ENCODE data around the gene PLSCR4. TPM values are rescaled to one million over a fixed set of nuclear protein-coding genes. Genes with fewer than 3 reads are reported as not detected.
"Not testable (repeated sequence)": the region's sequence is repeated elsewhere in the genome, so short reads cannot be mapped to it uniquely, and the experiment has no call there.

PLSCR4 gene, protein sequence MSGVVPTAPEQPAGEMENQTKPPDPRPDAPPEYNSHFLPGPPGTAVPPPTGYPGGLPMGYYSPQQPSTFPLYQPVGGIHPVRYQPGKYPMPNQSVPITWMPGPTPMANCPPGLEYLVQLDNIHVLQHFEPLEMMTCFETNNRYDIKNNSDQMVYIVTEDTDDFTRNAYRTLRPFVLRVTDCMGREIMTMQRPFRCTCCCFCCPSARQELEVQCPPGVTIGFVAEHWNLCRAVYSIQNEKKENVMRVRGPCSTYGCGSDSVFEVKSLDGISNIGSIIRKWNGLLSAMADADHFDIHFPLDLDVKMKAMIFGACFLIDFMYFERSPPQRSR
- total RNA-seq = 10 to 100 TPM; 19.4 to 28.5 TPM

- Histone ChIP-seq H3K9me3 (no peaks in the 10 kb centered on the region), H3K4me1 (peaks cover 31% of the 10 kb centered on the region), H3K27ac (peak within 1 kb of the TSS; percentile 75 to 96 (median 94)), H3K4me3 (peak within 1 kb of the TSS; percentile 57 to 85), H3K36me3 (replicated peaks in 1 of 2; ENCODE audit: insufficient read depth in 1 of 2, low read depth in 2 of 2) (no peaks in the 10 kb centered on the region), H3K27me3 (no peaks in the 10 kb centered on the region)
- DNase-seq = peak; percentile 68 to 78 (median 71)
- 0 to 1% methylated on average over 34 to 77 of the region's 78 CpGs for WGBS, 2 donors
- peak; percentile 84 for ATAC-seq
- peak in 3 of 7 experiments; percentile 3 to 18 (median 17) for TF ChIP-seq CTCF (IDR thresholded peaks at IDR 0.05)
- TF ChIP-seq POLR2A (IDR thresholded peaks at IDR 0.05) = peak; percentile 6 to 30 (median 23)
- intact Hi-C loops (cut with DNase I) = no loop called here
These were observed at the start of gene PLSCR4 for GRCh38 chr3:146250449-146251382. TSS of gene PLSCR4 (minus strand) at chr3:146251105. CDS start at chr3:146222071, 29,034 bp downstream.

DNA sequence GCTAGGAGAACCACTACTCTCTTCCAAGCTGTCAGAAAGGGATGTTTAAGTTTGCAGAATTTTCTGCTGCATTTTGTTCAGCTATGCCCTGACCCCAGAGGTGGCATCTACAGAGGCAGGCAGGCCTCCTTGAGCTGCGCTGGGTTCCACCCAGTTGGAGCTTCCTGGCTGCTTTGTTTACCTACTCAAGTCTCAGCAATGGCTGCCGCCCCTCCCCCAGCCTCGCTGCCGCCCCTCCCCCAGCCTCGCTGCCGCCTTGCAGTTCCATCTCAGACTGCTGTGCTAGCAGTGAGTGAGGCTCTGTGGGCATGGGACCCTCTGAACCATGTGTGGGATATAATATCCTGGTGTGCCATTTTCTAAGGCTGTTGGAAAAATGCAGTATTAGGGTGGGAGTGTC lies 42.5 kb upstream of the PLSCR4 start:
- 89 to 93% methylated on average over 6 of the region's 6 CpGs for whole genome bisulfite sequencing, 2 donors
- H3K4me3 ChIP-seq; H3K4me1 ChIP-seq; H3K27me3 ChIP-seq; H3K27ac ChIP-seq; H3K36me3 ChIP-seq (replicated peaks in 1 of 2; ENCODE audit: insufficient read depth in 1 of 2, low read depth in 2 of 2); DNase-seq; intact Hi-C loops (cut with DNase I); ATAC-seq; H3K9me3 ChIP-seq: not testable (repeated sequence)

- ATAC-seq (no peak), DNase-seq (no peak)
- H3K4me1 ChIP-seq = no peaks in the 10 kb centered on the region
- H3K9me3 ChIP-seq = no peaks in the 10 kb centered on the region
- WGBS, 2 donors = 23 to 44% methylated on average over 1 of the region's 1 CpG
- H3K36me3 ChIP-seq (replicated peaks in 1 of 2; ENCODE audit: insufficient read depth in 1 of 2, low read depth in 2 of 2) = no peaks in the 10 kb centered on the region
- intact Hi-C loops (cut with DNase I) = no loop called here
- no peak overlapping the region for H3K27ac ChIP-seq
- no peaks in the 10 kb centered on the region for H3K27me3 ChIP-seq
- H3K4me3 ChIP-seq = no peak overlapping the region
- TF ChIP-seq POLR2A (IDR thresholded peaks at IDR 0.05) (no peak), CTCF (IDR thresholded peaks at IDR 0.05) (no peak)
These were observed 33.0 kb upstream of the PLSCR4 start for GRCh38 chr3:146283781-146284445.

- ATAC-seq = no peak
- Histone ChIP-seq H3K4me3 (no peak overlapping the region), H3K27me3 (no peaks in the 10 kb centered on the region), H3K4me1 (no peaks in the 10 kb centered on the region), H3K36me3 (replicated peaks in 1 of 2; ENCODE audit: insufficient read depth in 1 of 2, low read depth in 2 of 2) (no peaks in the 10 kb centered on the region), H3K27ac (no peak overlapping the region), H3K9me3 (no peaks in the 10 kb centered on the region)
- intact Hi-C loops (cut with DNase I) = no loop called here
- DNase-seq = no peak
- TF ChIP-seq POLR2A (IDR thresholded peaks at IDR 0.05) (no peak), CTCF (IDR thresholded peaks at IDR 0.05) (no peak)
- 18 to 22% methylated on average over 4 of the region's 4 CpGs for WGBS, 2 donors
These were observed 30.0 kb upstream of the PLSCR4 start for GRCh38 chr3:146280864-146281263.

DNA sequence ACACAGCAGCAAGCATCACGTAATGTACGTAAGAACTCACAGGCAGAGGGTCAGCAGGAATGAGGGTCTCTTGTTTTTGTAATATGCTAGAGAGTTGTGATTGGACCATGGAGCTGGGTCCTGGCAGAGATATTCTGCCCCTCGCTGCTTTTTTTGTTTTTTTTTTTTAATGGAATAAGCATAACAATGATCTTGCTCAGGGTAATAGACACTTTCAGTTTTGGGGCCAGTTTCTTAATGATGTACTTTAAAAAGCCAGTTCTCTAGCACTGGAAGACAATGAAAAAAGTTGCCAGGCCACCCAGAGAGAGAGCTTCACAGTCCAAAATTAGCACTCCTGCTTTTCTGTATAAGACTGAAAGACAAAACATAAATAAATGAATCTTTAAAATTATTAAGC lies 29.0 kb upstream of the PLSCR4 start:
- H3K9me3 ChIP-seq = no peaks in the 10 kb centered on the region
- intact Hi-C loops (cut with DNase I) = no loop called here
- no peak overlapping the region for H3K27ac ChIP-seq
- 85 to 90% methylated on average over 3 of the region's 3 CpGs for WGBS, 2 donors
- no peak for TF ChIP-seq POLR2A (IDR thresholded peaks at IDR 0.05)
- TF ChIP-seq CTCF (IDR thresholded peaks at IDR 0.05) = no peak
- no peaks in the 10 kb centered on the region for H3K4me1 ChIP-seq
- no peaks in the 10 kb centered on the region for H3K27me3 ChIP-seq
- H3K36me3 ChIP-seq (replicated peaks in 1 of 2; ENCODE audit: insufficient read depth in 1 of 2, low read depth in 2 of 2) = no peaks in the 10 kb centered on the region
- no peak for DNase-seq
- no peak overlapping the region for H3K4me3 ChIP-seq
- ATAC-seq = no peak
